Measurements from ENCODE around the gene TAC3. TPM values are rescaled to one million over a fixed set of nuclear protein-coding genes. Genes with fewer than 3 reads are reported as not detected.
A peak's percentile ranks its signal among the peaks of the same experiment; 100 is the strongest.
"Not testable (repeated sequence)": the region's sequence is repeated elsewhere in the genome, so short reads cannot be mapped to it uniquely, and the experiment has no call there.

TAC3 gene
- not detected in 2 replicates for total RNA-seq (2014; rRNA removed; shearing (Covaris generic))

DNA sequence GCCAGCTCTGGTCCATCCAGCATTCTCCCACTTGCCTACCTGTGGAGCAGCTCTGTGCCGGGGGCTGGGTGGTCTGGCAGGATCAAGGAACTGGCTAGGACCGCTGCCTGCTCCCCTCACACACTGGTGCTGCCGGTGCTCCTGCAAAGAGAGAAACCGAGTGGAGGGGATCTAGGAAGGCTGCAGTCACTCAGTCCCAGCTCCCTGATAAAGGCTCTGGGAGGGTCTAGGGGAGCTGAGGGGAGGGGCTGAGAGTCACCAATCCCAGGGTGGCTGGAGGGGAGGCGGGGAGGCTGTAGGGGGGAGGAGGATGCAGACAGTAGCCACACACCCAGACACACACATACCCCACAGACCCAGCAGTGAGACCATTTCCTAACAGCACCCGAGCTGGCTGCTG is at the start of gene TAC3:
Gene TAC3 (minus strand): TSS at position 182 of the 400 bp plus-strand sequence. CDS start 732 bp downstream, outside the sequence.
- no peak for DNase-seq (ENCODE audit: low spot score)

DNA sequence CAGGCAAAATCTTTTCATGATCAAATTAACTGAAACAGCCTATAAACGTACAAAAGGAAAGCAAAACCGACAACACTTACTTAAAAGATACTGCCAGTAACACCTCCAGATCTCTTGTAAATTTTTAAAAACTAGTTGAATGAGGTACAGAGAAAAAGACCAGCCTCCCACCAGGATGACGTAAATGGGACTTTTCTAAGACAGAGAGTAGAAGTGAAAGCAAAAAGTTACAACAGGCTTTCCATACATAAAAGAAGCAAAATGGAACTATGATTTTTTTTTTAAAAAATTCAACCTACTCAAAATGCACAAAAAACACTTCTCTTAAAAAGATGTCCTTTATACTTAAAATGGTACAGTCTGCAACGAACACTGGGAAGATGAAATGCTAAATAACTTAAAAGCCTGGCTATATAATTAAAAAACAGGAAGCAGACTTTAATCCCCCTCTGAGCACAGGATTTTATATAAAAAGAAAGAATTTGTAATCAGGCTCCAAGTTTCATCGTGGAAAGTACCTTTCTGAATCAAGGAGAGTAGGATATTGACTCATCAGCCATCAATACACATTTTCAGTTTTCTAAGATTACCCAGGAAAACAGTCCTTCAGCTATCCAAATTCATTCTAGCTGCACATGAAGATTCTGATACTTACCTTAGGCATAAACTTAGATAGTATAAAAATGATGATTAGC is 47.8 kb upstream of the TAC3 start:
- DNase-seq (ENCODE audit: low spot score), result no peak

DNA sequence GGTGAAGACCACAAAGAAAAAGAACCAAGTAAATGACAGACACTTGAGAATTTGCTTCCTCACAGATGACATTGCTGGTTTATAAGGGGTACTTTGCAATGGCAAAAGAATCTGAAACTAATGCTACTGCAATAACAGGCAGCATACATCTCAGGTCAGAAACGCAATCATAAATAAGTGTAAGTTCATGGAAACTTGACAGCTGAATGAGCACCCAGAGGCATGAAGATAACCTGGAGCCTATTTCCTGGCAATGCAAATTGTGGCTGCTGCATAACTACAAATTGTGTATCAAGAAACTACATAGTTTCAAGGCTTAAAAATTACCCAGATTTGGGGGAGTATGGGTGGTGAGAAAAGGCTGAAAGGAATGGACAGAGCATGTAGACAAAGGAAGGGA is 42.1 kb upstream of the TAC3 start:
- no peak for DNase-seq (ENCODE audit: low spot score)

DNA sequence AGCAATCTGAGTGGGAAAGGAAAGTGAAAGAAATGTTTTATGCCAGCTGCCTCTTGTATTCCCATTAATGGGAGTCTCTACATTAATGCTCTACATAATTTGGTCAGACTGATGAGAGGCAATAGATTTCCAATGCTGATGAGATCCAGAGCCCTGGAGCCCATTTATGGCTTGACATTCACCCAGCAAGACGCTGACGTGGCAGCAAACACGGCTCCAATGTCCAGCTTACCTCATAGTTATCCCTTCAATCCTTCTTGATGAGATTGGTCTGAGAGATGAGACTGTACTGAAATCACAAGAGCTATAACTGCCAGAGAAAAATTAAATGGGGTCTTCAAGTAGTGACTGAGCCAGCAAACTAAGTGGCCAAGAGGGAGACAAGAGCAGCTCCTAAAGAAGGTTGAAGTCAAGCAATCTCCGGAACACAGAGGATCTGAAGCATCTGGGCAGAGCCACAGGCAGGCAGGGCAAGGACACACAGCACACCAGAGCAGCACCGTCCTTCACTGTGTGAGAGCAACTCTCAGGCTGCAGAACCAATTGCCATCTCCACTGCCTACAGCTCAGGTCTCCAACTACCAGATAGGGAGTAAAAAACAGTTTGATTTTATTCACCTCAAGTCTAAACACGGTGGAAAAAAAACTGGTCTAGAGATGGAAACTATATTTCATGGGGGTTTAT is 40.9 kb upstream of the TAC3 start:
- DNase-seq (ENCODE audit: low spot score), result no peak

DNA sequence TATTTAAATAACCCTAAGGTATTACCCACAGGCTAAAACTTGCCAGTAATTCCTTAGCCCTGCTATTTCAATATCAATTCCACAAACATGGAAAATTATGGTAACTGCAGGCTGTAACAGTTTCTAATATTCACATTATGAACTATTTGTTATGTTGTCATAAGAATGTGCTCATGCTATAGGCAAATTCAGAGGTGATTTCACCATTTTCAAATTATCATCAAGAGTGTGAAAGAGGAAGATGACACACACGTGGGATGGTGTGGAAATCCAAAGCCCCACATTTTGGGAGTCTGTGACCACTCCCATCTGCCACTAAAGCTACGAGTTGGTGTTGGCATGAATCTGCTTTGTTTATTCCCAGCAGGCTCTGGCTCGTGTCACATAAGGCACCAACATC is 39.5 kb upstream of the TAC3 start:
- DNase-seq (ENCODE audit: low spot score), result no peak

DNA sequence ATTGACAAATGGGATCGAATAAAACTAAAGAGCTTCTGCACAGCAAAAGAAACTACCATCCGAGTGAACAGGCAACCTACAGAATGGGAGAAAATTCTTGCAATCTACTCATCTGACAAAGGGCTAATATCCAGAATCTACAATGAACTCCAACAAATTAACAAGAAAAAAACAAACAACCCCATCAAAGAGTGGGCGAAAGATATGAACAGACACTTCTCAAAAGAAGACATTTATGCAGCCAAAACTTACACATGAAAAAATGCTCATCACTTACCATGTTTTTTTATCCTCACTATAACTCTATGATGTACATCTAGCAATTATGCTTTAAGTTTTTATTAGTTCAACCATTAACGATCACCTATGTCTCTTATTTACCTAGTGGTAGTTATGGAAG is 37.6 kb upstream of the TAC3 start:
- DNase-seq (ENCODE audit: low spot score), result not testable (repeated sequence)

DNA sequence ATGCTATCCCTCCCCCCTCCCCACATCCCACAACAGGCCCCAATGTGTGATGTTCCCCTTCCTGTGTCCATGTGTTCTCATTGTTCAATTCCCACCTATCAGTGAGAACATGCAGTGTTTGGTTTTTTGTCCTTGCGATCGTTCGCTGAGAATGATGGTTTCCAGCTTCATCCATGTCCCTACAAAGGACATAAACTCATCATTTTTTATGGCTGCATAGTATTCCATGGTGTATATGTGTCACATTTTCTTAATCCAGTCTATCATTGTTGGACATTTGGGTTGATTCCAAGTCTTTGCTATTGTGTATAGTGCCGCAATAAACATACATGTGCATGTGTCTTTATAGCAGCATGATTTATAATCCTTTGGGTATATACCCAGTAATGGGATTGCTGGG is 36.8 kb upstream of the TAC3 start:
- not testable (repeated sequence) for DNase-seq (ENCODE audit: low spot score)

DNA sequence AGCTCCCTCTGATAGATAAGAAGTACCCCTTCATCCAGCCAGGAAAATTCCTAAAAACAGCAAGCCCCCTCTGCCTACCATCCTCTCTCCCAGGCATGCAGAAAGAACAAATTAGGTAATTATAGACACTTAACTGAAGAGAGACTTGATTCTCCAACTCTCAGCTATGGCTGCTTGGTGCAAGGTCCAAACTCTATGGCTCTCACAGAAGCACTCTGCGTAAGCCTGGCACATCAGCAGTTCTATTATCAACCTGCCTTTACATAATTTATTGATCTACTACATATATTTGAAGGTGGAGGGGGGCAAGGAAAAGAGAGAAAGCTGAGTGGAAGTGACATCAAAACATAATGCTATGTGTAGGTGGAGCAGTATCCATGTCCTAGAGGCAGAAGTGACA is 34.7 kb upstream of the TAC3 start:
- DNase-seq (ENCODE audit: low spot score), result no peak

DNA sequence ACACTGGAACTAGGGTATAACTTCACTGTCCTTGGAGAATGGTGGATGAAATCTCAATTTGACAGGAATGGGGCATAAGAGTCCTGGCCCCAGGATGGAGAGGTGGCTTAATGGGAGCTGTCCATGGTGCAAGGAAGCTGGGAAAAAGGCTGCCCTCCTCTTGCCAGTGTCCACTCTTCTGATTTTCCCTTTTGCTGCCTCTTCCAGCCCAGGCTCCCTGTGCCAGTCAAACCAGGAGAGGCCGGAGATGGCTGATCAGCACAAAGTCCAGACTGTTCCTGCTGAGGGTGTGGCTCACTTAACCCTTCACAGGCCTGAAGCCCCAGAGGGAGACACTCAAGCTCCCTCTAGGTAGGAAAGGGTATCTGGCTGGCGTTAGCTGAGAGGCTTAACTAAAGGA is 33.6 kb upstream of the TAC3 start, which contains the start of gene MYO1A:
Gene MYO1A (minus strand): TSS at position 240 of the 400 bp plus-strand sequence. CDS start 1,806 bp downstream, outside the sequence.
- DNase-seq (ENCODE audit: low spot score), result peak; percentile 32

DNA sequence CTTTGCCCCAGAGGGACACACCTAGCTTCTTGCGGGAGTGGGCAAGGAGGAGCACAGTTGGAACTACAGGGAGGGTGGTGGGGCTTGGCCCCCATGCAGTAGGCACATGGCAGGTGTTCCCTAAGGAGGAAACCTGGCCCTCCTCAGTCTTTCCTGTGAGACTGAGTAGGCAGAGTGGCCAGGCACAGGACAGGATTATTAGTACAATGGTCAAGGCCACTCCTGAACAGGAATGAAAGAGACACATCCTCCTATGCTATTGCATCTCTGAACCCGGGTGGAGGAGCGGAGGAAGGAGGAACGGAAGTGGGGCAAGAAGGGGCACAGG is 32.8 kb upstream of the TAC3 start:
- DNase-seq (ENCODE audit: low spot score), result no peak

DNA sequence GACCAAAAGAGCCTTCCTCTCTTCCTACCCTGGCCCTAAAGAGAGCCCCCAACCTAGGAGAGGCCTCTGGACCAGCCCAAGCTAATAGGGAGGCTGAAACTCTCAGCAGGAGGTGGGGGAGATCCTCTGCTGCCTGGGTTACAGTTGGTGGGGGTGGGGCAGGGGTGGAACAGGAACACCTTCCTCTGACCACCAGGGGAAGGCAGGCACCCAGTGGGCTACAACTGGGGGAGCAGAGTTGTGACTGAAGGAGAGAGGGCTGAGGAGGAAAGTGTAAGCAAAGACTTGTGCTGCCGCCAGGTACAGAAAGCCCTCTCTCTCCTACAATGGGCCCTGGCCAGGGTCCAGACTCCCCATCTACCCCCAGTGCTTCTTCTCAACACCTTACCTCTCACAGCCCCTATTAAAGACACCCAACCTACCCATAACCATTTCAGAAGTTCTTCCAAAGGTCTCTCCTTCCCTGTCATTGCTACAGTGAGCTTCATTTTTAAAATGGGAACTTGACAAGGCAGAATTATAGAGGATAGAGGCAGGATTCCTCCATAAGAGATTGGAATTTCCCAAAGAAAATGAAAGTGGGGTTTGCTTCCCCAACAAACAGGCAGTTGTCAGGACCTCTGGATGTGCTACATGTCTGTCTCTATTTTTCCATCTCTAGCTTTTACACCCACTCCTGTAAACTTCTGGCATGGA is 32.2 kb upstream of the TAC3 start:
- DNase-seq (ENCODE audit: low spot score), result no peak

DNA sequence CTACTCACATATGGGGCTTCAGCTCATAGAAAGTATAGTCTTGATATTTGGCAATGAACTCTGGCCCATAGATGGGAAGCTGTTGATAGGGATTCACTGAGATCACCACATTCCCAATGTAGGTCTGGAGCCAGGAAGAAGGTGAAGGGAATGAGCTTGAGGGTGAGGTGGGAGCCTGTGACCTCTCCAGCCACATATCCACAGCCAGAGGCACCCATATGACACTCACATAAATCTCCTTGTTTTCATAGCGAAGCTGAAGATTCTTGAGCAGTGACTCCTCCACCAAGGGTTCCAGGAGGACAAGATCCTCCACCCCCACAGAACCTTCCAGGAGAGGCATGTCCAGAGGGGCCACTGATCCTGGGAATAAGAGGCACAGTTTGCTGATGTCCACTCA is 31.7 kb upstream of the TAC3 start:
- no peak for DNase-seq (ENCODE audit: low spot score)

DNA sequence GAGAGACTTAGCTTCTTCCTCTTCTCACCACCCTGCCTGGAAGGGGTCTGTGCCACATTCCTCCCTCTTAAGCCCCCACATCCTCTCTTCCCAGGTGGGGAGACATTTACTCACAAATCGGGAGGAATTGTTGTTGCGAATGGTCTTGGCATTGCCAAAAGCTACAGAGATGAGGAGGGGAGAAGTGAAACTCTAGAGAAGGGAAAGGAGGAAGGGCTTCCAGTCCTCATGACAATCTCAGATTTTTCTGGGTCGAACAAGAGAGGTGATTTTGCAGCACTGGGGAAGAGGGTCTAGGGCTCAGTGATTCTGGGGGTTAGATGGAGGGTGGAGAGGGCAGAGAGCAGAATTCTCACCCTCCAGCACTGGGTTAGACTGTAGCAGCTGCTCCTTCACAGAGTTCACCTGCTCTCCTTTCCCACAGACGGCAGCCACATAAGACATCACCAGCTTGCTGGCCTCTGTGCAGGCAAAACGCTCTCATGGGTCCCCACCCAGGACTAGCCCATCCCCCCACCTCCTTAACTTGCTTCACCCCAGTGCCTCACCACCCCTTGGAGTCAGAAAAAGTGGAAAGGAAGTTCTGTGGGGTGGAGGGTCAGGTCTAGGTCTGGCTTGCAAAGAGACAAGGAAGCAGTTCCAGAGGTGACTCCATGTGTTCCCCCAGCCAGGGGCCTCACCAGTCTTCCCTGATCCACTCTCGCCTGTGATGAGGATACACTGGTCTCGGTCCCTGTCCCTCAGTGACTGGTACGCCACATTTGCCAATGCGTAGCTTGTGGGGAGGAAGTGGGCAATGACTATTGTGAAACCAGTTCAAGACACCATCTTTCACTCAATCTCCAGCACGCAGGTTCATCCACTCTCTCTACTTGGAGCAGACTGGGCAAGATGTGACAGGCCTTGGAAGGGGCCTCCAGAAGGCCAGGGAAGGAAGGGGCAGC is 30.9 kb upstream of the TAC3 start:
- DNase-seq (ENCODE audit: low spot score), result no peak

DNA sequence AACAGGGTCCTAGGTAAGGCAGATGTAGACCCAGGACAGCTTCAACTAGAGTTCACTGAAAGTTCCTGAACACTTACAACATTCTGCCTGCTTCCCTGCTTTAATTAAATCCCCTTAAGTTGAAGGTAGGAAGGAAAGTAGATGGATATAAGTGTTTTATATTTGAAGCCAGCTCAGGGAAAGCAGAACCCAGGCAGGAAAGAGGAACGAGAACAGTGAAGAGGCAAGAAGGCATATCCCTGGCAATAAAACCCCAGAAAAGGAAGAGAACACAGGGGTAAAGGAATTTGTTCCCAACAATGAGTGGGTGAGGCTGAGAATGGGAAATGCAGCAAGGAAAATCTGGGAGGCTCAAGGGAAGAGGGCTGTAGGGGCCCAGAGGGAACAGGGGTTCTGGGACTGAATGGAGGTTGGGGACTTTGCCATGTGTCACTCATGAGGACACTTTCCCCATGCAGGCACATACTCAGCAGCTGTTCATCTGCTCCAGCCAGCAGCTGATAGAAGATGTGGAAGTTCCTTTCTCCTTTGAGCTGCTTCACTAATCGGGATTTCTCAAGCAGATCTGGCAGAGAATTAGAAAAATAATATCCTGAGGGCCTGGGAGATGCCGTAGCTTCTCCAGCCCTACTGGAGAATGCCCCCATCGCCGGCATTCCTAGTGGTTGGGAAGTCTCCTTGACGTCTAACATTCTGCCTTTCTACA is 29.9 kb upstream of the TAC3 start:
- DNase-seq (ENCODE audit: low spot score), result no peak

DNA sequence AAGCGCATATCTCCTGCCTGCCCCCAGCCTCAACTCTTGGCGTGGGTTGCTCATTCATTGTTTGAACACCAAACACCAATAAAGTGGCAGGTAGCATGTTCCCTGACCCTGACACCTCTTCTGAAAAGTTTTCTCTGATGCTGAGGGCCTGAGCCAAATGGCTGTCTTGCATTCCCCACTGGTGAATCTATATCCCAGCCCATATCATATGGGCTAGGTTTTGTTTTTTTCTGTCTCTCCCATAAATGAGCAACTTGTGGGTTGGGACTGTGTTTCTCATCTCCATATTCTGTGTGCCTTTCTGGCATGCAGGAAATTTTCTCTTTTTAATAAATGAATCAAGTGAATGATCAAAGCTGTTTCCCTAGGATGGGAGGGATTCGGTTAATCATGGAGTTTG is 28.6 kb upstream of the TAC3 start:
- no peak for DNase-seq (ENCODE audit: low spot score)

DNA sequence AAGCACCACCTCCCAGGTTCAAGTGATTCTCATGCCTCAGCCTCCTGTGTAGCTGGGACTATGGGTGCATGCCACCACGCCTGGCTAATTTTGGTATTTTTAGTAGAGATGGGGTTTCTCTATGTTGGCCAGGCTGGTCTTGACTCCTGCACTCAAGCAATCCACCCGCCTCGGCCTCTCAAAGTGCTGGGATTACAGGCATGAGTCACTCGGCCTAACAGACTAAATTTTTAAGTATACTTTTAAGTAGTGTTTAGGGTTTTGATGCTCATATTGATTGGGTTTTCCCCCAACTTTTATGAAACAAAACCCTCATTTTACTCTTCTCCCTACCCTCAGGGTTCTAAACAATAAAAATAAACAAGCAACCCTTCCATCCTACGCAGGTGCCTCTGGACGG is 28.1 kb upstream of the TAC3 start:
- DNase-seq (ENCODE audit: low spot score), result no peak

DNA sequence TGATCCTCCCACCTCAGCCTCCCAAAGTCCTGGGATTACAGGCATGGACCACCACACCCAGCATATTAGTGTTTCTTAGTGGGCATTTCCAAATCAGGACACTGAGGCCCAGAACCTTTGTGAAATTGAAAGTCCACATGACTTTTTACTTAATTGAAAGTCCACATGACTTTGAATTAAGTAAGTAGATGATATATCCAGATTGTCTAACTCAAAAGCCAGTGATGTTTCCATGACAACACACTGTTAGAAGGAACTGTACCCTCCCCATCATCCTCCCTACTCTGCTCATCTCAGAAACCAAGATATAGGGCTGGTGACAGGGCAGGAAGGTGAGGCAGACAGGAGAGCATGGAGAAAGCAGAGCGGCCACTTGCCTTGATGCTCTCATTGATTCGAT is 26.4 kb upstream of the TAC3 start:
- DNase-seq (ENCODE audit: low spot score), result no peak

DNA sequence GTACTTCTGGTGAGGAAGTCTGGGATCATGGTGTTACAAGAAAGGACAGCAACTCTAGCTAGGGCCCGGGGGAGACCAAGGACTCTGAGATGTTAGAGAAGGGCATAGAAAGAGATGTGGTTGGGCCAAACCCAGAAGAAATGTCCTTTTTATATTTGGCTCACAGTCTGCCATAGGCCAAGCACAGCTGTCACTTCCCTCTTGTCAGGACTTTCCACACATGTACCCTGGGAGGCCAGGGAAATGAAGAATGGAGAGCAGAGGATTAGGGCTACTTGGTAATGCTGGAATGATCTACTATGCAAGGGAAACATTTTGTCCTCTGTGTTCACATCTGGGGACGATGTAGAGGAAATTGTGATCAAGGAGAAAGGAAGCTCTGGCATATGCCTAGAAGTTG is 24.4 kb upstream of the TAC3 start:
- DNase-seq (ENCODE audit: low spot score), result no peak

DNA sequence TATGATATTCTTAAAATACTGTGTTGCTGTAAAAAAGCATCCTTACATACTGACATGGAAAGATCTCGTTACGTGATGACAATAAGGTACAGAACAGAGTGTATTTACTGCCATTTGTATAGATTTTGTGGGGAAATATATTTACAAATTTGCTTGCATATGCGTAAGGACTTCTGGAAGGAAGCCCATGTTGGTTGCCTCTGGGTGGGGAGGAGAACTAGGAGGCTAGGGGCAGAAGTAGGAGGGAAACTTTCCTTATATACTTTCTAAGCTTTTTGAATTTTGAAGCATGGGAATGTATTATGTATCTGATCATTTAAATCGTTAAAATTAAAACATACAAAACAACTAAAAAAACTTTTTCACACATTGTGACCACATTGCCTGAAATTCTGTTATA is 23.9 kb upstream of the TAC3 start:
- no peak for DNase-seq (ENCODE audit: low spot score)

DNA sequence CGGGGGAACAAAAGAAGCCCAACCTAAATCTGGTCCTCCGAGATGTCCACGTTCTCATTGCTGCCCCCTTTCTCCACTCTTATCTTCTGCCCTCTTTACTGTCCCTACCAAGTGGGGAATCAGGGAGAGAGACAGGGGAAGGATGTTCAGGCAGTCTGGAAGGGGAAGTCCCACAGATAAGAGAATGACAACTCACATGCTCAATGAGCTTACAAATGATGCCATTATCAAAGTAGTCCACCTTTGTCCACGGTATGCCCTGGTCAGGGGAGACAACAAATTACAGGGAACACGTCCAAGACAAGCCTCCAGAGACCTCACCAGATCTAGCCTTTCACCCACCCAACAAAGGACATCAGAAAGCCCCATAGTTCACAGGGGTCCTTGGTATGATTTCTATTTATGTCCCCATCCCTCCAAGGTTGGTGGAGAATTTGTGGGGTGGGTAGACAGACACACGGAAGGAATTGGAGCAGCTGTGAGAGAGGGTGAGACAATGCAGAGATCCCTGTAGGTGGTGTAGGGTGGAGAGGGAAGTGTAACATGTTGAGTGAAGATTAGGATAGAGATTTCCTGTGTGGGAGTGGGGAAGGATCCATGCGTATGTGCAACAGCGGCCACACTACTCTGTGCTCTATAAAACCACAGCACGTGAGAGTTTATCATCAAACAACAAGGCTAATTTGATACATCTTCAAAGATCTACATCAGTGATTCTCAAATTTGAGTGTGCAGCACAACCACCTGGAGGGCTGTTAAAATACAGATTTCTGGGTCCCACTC is 22.9 kb upstream of the TAC3 start:
- no peak for DNase-seq (ENCODE audit: low spot score)
